GM12864 (cell line): ENCODE results near the gene THRB.

Experiments used
- DNase-seq: peaks from one replicate; pipeline ENCODE4 v3.0.0-alpha.2; 2011; ENCODE audit warnings: low read depth
- H3K4me3 ChIP-seq: 2 replicates; pipeline ENCODE4 v1.5.1; 2011; ENCODE audit warnings: mild to moderate bottlenecking, low read depth, low read length, control low read depth
- TF ChIP-seq, protein P1 (sequence below): IDR thresholded peaks from 2 replicates; pipeline ENCODE4 v1.5.1; 2011; ENCODE audit warnings: low read depth, mild to moderate bottlenecking, moderate library complexity, low read length, control low read depth, inconsistent platforms; ENCODE audit errors: missing control alignments

THRB gene

DNA sequence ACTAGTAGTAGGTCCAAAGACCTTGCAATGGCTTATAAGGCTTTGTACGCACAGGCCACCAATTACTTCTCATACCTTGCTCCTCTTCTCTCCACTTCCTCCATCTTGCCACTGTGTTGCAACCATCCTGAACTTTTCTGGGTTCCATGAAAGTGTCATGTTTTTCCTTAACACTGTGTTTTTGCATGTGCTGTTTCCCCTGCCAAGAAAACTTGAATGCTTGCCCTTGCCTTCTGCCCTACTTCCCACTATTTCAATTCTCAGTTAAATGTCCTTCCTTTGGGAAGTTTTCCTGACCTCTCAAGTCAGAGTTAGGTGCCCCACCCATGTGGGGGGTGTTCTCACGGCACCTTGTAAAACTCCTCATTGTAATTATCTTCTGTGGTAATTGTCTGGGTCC, 182.8 kb downstream of the THRB start:
- TF ChIP-seq, protein P1, sequence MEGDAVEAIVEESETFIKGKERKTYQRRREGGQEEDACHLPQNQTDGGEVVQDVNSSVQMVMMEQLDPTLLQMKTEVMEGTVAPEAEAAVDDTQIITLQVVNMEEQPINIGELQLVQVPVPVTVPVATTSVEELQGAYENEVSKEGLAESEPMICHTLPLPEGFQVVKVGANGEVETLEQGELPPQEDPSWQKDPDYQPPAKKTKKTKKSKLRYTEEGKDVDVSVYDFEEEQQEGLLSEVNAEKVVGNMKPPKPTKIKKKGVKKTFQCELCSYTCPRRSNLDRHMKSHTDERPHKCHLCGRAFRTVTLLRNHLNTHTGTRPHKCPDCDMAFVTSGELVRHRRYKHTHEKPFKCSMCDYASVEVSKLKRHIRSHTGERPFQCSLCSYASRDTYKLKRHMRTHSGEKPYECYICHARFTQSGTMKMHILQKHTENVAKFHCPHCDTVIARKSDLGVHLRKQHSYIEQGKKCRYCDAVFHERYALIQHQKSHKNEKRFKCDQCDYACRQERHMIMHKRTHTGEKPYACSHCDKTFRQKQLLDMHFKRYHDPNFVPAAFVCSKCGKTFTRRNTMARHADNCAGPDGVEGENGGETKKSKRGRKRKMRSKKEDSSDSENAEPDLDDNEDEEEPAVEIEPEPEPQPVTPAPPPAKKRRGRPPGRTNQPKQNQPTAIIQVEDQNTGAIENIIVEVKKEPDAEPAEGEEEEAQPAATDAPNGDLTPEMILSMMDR, result no peak
- no peak overlapping the region for H3K4me3 ChIP-seq
- DNase-seq, result no peak

DNA sequence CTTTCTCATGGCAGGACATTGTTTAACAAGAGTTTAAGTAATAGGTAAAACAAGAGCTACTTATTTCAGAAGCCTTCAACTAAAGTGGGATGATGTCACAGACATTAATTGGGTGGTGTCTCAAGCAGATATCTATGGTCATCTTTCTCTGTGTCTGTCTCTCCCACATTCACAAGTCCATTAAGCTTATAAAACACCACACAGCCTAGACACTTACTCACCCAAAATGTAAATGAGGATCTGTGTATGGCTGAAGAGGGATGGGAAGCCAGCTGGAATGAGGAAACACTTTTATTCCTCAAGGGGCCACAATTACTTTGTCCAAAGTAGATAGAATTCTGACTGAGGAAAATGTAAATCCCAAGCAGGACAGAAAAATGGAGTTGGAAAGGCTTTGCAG, 183.8 kb downstream of the THRB start:
- no peak for DNase-seq
- TF ChIP-seq, protein P1, result no peak
- H3K4me3 ChIP-seq, result no peak overlapping the region

DNA sequence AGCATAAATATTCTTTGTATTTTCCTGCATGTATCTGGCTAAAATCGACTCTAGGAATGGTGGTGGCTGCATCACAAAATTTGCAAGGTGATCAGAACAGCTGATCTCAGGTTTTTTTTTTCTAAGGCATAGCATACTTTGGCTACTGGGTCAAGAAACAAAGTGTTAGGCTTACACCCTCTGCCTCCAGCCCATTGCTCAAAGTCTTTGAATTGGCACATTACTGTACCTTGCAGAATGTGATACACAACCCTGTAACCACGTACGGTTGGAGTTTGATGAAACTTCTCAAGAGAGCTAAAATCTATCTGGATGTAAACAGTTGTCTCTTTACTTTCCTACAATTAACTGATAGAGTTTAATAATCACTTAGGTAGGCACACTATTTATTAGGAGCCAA, 188.1 kb downstream of the THRB start:
- TF ChIP-seq, protein P1, result no peak

DNA sequence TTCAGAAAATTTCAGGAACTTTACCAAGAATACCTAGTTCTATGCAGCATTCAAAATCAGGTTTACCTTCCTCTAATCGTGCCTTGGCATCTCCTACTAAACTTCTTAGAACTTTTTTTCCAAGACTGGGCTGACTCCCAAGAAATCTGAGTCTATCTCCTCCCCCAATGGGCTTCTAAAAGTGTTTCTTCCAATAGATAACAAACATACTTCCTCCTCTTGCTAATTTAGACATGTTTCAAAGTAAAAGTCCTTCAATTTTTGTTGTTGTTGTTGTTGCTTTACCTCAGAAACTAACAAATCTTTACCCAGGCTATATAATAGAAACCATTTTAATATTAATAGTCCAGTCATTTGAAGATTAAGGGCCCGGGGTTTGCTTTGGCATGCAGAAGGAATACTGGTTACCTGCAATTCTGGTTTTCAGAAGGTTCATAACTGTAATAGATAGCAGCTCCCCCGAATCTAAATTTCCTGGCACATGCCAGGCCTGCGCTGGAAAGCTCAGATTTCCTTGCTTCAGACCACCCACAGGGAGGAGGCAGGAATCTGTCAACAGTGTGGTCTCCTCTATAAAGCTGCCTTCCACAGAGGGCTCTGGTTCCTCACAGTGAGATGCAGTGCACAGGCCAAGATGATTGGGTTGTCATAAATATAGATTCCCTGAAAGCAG, 188.7 kb downstream of the THRB start:
- no peak for DNase-seq
- no peak overlapping the region for H3K4me3 ChIP-seq
- TF ChIP-seq, protein P1, result no peak

More for the DNA sequence above, 188.1 kb downstream of the THRB start:
- no peak overlapping the region for H3K4me3 ChIP-seq
- no peak for DNase-seq

DNA sequence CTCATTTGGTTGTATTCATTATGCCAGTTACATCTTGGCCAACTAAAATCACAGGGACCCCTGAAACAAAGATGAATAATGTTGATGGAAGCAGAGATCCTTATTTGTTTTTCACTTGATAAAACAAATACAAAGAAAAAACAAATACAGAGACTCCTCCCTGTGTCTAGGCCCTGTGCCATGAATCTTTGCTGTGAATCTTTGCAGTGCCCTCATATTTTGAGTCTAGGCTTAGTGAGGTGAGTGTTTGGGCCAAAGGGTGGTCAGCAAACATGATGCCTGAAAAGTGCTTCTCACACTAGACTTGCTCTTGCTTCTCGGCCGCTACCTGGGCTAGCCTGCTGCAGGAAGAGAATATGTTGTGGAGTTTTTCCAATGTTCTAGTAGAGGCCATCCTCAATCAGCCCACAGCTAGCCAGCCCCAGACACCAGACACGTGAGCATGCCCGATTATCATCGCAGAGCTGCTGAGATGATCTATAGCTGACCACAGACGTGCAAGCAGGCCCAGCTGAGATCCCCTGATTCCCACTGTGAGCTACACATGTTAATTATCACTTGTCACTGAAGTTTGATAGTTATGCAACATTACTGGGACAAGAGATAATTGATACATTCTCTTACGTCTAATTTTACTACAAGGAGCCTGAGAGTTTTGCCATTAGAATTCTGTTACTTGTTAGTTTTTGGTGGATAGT, 191.4 kb downstream of the THRB start:
- TF ChIP-seq, protein P1, result no peak
- DNase-seq, result no peak

DNA sequence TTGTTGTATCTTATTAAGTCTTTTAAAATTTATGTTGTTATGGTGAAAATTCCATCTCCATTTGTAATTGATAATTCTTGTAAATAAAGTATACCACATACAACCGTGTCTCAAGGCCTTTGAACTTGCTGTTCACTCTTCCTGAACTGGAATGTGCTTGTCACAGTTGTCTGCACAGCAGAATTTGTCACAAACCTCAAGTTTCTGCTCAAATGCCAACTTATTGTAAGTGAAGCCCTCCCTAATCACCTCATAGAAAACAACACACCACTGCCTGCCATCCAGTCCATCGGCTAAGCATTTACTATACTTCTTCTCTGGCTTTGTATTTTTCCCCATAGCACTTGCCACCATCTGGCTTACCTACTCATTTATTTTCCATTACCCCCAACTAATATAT, 192.3 kb downstream of the THRB start:
- TF ChIP-seq, protein P1, result no peak
- H3K4me3 ChIP-seq, result no peak overlapping the region
- DNase-seq, result no peak

More for the DNA sequence above, 191.4 kb downstream of the THRB start:
- H3K4me3 ChIP-seq, result no peak overlapping the region
